GM21526 (cell line): ENCODE results near the gene RRP1.
A peak's percentile ranks its signal among the peaks of the same experiment; 100 is the strongest.

Experiments used
- ATAC-seq: cut with Tn5 transposase; IDR thresholded peaks from one replicate; pipeline ENCODE4 v1.9.1; 2021; ENCODE audit warnings: moderate library complexity; ENCODE audit not compliant: unreplicated experiment, low FRiP score

The RRP1 gene

DNA sequence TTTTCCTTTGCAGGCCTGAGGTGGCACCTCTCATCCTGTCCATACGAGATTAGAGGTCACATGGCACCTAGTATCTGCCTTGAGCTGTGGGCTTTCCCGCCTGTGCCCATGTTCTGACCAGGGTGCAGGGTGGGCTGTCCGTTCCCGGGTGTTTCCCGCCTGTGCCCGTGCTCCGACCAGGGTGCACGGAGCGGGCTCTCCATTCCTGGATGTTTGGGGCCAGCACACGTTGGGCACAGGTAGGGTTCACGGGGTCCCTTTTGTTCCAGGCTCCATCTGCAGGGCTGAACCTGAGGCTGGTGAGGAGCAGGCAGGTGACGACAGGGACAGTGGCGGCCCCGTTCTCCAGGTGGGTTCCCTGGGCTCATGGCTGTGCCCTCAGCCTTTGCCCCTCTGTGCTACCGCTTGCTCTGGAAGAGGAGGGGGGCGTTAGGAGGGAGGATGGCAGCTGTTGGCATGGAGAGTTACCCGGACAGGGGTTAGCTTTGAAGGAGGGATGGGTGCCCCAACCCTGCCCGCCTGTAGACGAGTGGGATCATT is 10.0 kb downstream of the RRP1 start:
- no peak for ATAC-seq

- no peak for ATAC-seq
Observed at GRCh38 chr21:43800124-43800523, 10.7 kb downstream of the RRP1 start.

GRCh38 chr21:43800566-43800965 is 11.2 kb downstream of the RRP1 start:
- no peak for ATAC-seq

GRCh38 chr21:43801006-43801783 is 11.8 kb downstream of the RRP1 start:
- ATAC-seq, result no peak

- no peak for ATAC-seq
Observed at GRCh38 chr21:43802713-43803313, 13.4 kb downstream of the RRP1 start.

DNA sequence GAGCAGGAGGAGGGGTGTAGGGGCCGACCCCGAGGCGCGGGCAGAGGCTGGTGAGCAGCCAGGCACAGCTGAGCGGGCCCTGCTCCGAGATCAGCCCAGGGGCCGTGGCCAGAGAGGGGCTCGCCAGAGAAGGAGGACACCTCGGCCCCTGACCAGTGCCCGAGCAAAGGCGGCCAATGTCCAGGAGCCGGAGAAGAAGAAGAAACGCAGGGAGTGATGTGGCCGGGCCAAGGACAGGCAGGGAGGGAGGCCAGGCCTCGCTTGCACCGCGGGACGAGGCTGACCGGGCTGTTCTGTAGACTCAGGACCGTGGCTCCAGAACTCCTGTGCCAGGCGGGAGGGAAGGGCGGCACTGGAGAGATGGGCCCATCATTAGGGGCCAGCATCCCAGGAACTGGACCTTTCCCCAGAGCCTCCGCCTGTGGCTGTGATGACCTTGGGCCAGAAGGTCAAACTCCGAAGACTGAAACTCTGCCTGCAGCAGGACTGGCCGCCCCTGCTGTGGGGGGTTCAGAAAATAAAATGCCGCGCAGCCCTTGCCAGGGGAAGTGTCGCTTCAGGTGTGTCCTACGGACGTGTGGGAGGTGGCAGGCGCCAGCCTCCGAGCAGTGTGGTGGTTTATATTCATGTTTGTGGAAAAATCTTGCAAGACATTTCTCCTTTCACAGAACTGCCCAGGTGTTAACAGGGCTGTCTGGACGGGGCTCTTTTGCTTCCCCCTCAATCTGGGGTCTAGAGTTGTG is 14.4 kb downstream of the RRP1 start:
- no peak for ATAC-seq

- peak; percentile 63 for ATAC-seq
Observed at GRCh38 chr21:43805275-43805800, 16.0 kb downstream of the RRP1 start.

GRCh38 chr21:43806017-43806710 is 16.8 kb downstream of the RRP1 start:
- no peak for ATAC-seq

GRCh38 chr21:43808367-43808766 is 19.0 kb downstream of the RRP1 start:
- no peak for ATAC-seq

GRCh38 chr21:43808832-43809251 is 19.5 kb downstream of the RRP1 start:
- ATAC-seq, result no peak

DNA sequence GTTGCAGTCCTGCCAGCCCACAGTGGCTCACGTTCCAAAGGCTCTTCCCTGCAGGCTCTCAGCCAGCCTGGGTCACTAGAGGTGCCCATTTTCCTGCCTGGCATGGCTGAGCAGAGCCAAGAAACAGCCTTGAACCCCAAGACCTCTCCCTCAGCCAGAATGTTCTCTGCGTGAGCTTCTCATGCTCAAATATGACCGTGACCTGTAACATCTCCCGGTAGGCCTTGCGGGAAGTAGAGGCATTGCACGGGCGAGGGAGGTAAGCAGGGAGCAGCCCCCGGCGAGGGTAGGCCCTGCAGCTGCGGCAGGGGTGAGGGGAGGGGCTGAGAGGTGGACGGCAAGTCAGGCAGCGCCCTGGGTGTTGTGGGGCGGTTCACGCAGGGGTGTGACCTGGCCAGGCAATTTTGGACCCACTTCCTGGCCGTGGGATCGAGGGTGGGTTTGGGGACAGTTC is 20.0 kb downstream of the RRP1 start:
- no peak for ATAC-seq

- ATAC-seq, result no peak
Observed at GRCh38 chr21:43809853-43810504, 20.6 kb downstream of the RRP1 start.

DNA sequence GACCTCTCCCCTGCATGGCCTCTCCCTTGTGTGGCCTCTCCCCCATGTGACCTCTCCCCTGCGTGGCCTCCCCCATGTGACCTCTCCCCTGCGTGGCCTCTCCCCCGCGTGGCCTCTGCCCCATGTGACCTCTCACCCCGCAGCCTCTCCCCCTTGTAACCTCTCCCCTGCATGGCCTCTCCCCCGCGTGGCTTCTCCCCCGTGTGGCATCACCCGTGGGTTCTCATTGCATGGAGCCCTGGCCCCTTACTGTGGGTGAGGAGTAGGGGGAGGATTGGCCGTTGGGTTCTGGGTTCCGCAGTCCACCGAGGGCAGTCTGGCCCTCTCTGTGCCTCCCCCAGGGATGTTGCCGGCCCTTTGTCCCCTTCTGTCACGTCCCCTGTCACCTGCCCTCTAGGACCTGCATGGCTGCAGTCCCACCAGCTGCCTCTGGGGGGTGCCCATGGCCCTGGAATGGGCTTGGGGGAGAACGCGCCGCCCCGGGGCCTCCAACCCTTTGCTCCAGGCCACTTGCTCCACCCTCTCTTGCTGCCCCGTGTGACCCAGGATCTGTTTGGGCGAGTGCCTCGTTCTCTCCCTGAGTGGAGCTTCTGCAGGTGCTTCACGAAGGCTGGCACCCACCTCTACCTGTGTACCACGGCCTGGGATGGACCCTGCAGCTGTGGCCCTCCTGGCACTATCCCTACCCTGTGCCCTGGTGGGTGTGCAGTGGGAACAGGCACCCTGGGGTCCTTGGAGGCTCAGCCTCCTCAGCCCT is 21.3 kb downstream of the RRP1 start:
- ATAC-seq, result peak; percentile 66

- ATAC-seq, result no peak
Observed at GRCh38 chr21:43811262-43812105, 22.1 kb downstream of the RRP1 start.

- no peak for ATAC-seq
Observed at GRCh38 chr21:43812139-43812821, 22.9 kb downstream of the RRP1 start.

DNA sequence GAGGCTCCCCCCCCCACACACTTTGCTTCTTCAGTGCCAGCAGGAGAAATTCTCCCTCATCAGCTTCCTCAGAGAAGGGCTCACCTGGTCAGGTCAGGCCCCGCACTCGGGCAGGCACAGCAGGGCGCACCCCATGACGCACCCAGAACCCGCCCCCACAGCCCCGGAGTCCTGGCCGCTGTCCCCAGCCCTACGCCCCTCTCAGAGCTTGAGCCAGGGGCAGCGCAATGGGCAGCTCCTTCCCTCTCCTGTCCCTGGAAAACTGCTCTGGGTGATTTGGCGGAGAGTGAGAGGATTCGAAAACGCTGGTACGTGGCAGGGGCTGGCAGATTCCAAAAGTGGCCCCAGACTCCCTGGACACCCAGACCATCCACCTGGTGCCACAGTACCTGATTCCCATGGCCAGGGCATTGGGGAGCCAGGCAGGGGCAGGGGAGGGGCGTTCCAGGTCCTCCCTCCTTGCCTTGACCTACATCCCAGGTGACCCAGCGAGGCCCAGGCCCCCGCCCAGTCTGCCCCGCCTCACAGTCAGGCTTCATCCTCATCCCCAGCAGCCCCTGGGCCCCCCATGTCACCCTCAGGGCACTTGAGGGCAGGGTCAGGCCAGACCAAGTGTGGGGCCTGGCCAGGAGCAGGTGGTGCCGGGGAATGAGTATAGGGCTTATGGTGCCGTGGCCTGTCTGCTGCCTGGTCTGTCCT is 23.7 kb downstream of the RRP1 start:
- no peak for ATAC-seq

- ATAC-seq, result no peak
Observed at GRCh38 chr21:43813656-43813980, 24.2 kb downstream of the RRP1 start.
